ENCODE results near the gene TLE6. TPM values are rescaled to one million over a fixed set of nuclear protein-coding genes. Genes with fewer than 3 reads are reported as not detected.
"Not testable (repeated sequence)": the region's sequence is repeated elsewhere in the genome, so short reads cannot be mapped to it uniquely, and the experiment has no call there.

Gene TLE6
- total RNA-seq = 0.42 and 0.93 TPM in 2 replicates

GRCh38 chr19:2977001-2977745 is at the start of gene TLE6:
Gene TLE6 (plus strand): TSS chr19:2977564. CDS start chr19:2978234, 670 bp downstream.
- peak; percentile 98 for ATAC-seq (ENCODE audit: low read depth)

DNA sequence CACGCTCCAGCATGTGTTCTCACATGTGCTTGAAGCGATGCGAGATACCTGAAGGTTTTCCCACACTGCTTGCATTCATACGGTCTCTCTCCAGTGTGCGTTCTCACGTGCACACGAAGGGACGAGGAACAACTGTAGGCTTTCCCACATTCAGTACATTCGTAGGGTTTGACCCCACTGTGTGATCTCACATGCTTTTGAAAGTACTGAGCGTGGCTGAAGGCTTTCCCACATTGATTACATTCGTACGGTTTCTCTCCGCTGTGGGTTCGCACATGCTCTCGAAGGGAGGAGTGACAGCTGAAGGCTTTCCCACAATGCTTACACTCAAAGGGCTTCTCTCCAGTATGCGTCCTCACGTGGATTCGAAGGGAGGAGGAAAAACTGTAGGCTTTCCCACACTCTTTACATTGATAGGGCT is 43.9 kb upstream of the TLE6 start:
- Mint-ChIP-seq H3K4me3 (no peak overlapping the region), H3K9me3 (peaks cover 22% of the 10 kb centered on the region), H3K36me3 (ENCODE audit: low read depth) (peaks cover 64% of the 10 kb centered on the region), H3K4me1 (no peaks in the 10 kb centered on the region), H3K27me3 (no peaks in the 10 kb centered on the region), H3K27ac (no peak overlapping the region)
- TF ChIP-seq, protein P1, sequence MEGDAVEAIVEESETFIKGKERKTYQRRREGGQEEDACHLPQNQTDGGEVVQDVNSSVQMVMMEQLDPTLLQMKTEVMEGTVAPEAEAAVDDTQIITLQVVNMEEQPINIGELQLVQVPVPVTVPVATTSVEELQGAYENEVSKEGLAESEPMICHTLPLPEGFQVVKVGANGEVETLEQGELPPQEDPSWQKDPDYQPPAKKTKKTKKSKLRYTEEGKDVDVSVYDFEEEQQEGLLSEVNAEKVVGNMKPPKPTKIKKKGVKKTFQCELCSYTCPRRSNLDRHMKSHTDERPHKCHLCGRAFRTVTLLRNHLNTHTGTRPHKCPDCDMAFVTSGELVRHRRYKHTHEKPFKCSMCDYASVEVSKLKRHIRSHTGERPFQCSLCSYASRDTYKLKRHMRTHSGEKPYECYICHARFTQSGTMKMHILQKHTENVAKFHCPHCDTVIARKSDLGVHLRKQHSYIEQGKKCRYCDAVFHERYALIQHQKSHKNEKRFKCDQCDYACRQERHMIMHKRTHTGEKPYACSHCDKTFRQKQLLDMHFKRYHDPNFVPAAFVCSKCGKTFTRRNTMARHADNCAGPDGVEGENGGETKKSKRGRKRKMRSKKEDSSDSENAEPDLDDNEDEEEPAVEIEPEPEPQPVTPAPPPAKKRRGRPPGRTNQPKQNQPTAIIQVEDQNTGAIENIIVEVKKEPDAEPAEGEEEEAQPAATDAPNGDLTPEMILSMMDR (IDR thresholded peaks at IDR 0.05) = no peak
- ChIA-PET CTCF (no interaction called here), POLR2A (no interaction called here)
- DNase-seq = no peak
- no peak for ATAC-seq (ENCODE audit: low read depth)
- intact Hi-C loops (cut with micrococcal nuclease) = no loop called here

More at GRCh38 chr19:2977001-2977745, at the start of gene TLE6:
- Mint-ChIP-seq H3K36me3 (ENCODE audit: low read depth) (no peaks in the 10 kb centered on the region), H3K4me3 (peak within 1 kb of the TSS; percentile 91), H3K27me3 (peaks cover 8% of the 10 kb centered on the region), H3K9me3 (no peaks in the 10 kb centered on the region), H3K4me1 (peaks cover 22% of the 10 kb centered on the region), H3K27ac (peak within 1 kb of the TSS; percentile 81)
- POLR2A ChIA-PET = interaction anchor here (0.5 to 2.7 kb wide), 7 partner anchors 10 to 389 kb away, joined by 3 to 23 read pairs (median 3); partner anchors contain the start of gene ZNF57
- peak; percentile 83 for DNase-seq
- TF ChIP-seq, protein P1 (IDR thresholded peaks at IDR 0.05) = no peak
- CTCF ChIA-PET = interaction anchor here (0.7 to 1.0 kb wide), 2 partner anchors 27 to 233 kb away, joined by 3 read pairs; no protein-coding TSS in a partner anchor
- intact Hi-C loops (cut with micrococcal nuclease) = loop anchor here (1.0 to 5.0 kb wide), 3 partner anchors 27 to 200 kb away; partner anchors contain the start of gene S1PR4

DNA sequence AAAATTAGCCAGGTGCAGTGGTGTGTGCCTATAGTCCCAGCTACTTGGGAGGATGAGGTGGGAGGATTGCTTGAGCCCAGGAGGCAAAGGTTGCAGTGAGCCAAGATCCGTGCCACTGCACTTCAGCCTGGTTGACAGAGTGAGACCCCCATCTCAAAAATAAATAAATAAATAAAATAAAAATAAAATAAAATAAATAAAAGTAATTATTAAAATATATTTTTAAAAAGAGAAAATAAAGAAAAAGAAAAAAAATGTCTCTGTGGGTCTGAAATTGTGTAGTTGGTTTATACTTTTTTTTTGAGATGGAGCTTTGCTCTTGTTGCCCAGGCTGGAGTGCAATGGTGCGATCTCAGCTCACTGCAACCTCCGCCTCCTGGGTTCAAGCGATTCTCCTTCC is 41.5 kb upstream of the TLE6 start:
- H3K4me3 Mint-ChIP-seq; ATAC-seq (ENCODE audit: low read depth); intact Hi-C loops (cut with micrococcal nuclease); H3K27ac Mint-ChIP-seq; H3K4me1 Mint-ChIP-seq; H3K27me3 Mint-ChIP-seq; DNase-seq; CTCF ChIA-PET: not testable (repeated sequence)
- POLR2A ChIA-PET = interaction anchor here (0.7 kb wide), 1 partner anchor 795 kb away, joined by 6 read pairs; no protein-coding TSS in a partner anchor
- H3K36me3 Mint-ChIP-seq (ENCODE audit: low read depth) = peaks cover 69% of the 10 kb centered on the region
- peaks cover 18% of the 10 kb centered on the region for H3K9me3 Mint-ChIP-seq

DNA sequence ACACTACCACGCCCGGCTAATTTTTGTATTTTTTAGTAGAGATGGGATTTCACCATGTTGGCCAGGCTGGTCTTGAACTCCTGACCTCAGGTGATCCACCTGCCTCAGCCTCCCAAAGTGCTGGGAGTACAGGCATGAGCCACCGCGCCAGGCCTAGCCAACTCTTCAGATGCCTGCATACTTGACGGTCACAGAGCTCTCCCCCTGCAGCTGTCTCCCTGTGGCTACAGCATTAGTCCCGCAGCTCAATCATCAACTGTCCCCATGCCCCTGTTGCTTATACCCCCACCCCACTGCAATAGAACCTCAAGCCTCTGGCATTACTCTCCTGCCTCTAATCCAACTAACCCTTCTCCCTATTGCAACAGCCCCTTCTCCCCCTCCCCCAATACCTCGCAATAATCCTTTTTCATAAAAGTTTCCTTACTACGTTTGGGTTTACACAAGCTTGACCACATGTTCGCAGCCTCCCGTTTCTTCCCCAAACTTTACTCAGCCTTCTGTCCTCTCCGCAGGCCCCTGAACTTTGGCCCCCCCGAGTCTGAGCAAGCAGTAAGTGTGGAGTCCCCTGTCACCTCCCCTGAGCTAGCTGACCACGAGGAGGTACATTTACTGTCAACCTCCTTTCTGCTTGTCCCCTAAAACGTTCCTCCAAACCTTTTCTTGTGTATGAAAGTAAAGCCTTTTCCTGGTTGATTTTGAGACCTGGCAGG is 34.3 kb upstream of the TLE6 start:
- no peaks in the 10 kb centered on the region for H3K27me3 Mint-ChIP-seq
- DNase-seq (no peak), ATAC-seq (ENCODE audit: low read depth) (no peak)
- TF ChIP-seq, protein P1 (IDR thresholded peaks at IDR 0.05) = no peak
- peaks cover 23% of the 10 kb centered on the region for H3K4me1 Mint-ChIP-seq
- POLR2A ChIA-PET = interaction anchor here (0.5 to 0.6 kb wide), 2 partner anchors 122 to 295 kb away, joined by 5 read pairs; no protein-coding TSS in a partner anchor
- peak overlapping the region; percentile 59 for H3K4me3 Mint-ChIP-seq
- H3K27ac Mint-ChIP-seq = no peak overlapping the region
- intact Hi-C loops (cut with micrococcal nuclease) = no loop called here
- CTCF ChIA-PET = no interaction called here
- H3K9me3 Mint-ChIP-seq = no peaks in the 10 kb centered on the region
- H3K36me3 Mint-ChIP-seq (ENCODE audit: low read depth) = peaks cover 21% of the 10 kb centered on the region

DNA sequence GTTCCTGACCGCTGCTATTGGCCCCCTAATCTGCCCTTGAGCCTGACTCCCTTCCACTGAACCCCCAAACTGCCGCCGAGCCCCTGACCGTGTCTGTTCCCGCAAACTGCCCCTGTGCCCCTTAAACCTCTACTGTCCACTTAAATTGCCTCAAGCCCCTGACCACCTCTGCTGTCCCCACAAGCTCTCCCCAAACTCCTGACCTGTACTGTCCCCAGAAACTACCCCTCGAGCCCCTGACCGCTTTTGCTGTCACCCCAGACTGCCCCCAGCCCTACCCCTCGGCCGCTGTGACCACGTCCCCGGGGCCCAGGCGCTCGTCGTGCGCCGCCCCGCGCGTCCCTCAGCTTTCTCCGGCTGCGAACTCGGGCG is 33.0 kb upstream of the TLE6 start:
- TF ChIP-seq, protein P1 (IDR thresholded peaks at IDR 0.05) = no peak
- Mint-ChIP-seq H3K4me3 (peak overlapping the region; percentile 96), H3K27me3 (no peaks in the 10 kb centered on the region), H3K9me3 (no peaks in the 10 kb centered on the region), H3K27ac (peak overlapping the region; percentile 95), H3K4me1 (peaks cover 25% of the 10 kb centered on the region), H3K36me3 (ENCODE audit: low read depth) (peaks cover 15% of the 10 kb centered on the region)
- DNase-seq = no peak
- no peak for ATAC-seq (ENCODE audit: low read depth)
- intact Hi-C loops (cut with micrococcal nuclease) = loop anchor here (2.0 kb wide), 1 partner anchor 56 kb away; no protein-coding TSS in a partner anchor
- ChIA-PET POLR2A (interaction anchor here (0.7 kb wide), 2 partner anchors 44 to 218 kb away, joined by 4 to 13 read pairs; partner anchors contain the start of gene ZNF57), CTCF (no interaction called here)
